GM19023 (cell line): ENCODE results near the gene PDXK.

Experiments
- ATAC-seq: cut with Tn5 transposase; IDR thresholded peaks from one replicate; pipeline ENCODE4 v1.9.1; 2021; ENCODE audit warnings: mild to moderate bottlenecking, moderate library complexity; ENCODE audit not compliant: unreplicated experiment

PDXK gene

GRCh38 chr21:43721939-43722338, 3.0 kb downstream of the PDXK start:
- no peak for ATAC-seq

- ATAC-seq: no peak
Measured at GRCh38 chr21:43723648-43724047, 4.7 kb downstream of the PDXK start.

- ATAC-seq: no peak
Measured at GRCh38 chr21:43726686-43727518, 8.0 kb downstream of the PDXK start.

GRCh38 chr21:43727519-43728153, 8.7 kb downstream of the PDXK start:
- ATAC-seq: no peak

- ATAC-seq: no peak
Measured at GRCh38 chr21:43728154-43728466, 9.2 kb downstream of the PDXK start.

- peak; percentile 68 for ATAC-seq
Measured at GRCh38 chr21:43728467-43729390, 9.8 kb downstream of the PDXK start.

GRCh38 chr21:43731476-43731875, 12.5 kb downstream of the PDXK start:
- ATAC-seq: no peak

GRCh38 chr21:43731891-43732711, 13.2 kb downstream of the PDXK start:
- no peak for ATAC-seq

- ATAC-seq: no peak
Measured at GRCh38 chr21:43733060-43733459, 14.1 kb downstream of the PDXK start.

- no peak for ATAC-seq
Measured at GRCh38 chr21:43733529-43734071, 14.7 kb downstream of the PDXK start.

- no peak for ATAC-seq
Measured at GRCh38 chr21:43734131-43734927, 15.4 kb downstream of the PDXK start.

GRCh38 chr21:43734928-43735229, 15.9 kb downstream of the PDXK start:
- no peak for ATAC-seq

GRCh38 chr21:43735236-43736091, 16.5 kb downstream of the PDXK start:
- no peak for ATAC-seq

GRCh38 chr21:43736224-43736883, 17.4 kb downstream of the PDXK start:
- ATAC-seq: no peak

- ATAC-seq: no peak
Measured at GRCh38 chr21:43737158-43737950, 18.4 kb downstream of the PDXK start.

GRCh38 chr21:43739621-43740435, 20.9 kb downstream of the PDXK start:
- ATAC-seq: no peak
